GM10847 (cell line): ENCODE data around the gene NACC1.

Experiments
- POLR2A ChIP-seq: IDR thresholded peaks from 2 replicates; pipeline ENCODE4 v1.6.1; 2011; ENCODE audit not compliant: insufficient read length; ENCODE audit errors: extremely low read depth

The NACC1 gene

DNA sequence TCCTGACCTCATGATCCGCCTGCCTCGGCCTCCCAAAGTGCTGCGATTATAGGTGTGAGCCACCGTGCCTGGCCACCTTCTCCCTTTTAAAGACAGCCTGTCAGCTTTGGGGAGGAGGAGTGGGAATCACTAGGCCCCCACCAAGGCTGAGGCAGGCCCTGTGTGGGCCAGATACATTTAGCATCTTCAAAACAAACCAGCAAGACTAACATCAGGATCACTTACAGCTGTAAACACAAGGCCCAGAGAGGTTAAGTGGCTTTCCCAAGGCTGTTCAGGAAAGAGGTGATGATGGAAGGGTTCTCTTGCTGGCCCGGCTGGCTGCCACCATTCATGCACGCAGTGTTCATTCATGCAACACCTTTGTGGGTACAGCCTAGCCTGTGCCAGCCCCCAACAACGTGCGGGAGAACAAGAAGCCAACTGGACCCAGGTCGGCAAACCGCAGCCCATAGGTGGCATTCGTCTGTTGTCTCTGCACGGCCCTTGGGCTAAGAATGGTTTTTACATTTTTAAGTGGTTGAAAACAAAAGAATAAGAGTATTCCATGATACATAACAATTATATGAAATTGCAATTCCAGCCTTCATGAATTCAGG is 55.2 kb downstream of the NACC1 start:
- TF ChIP-seq POLR2A = no peak

DNA sequence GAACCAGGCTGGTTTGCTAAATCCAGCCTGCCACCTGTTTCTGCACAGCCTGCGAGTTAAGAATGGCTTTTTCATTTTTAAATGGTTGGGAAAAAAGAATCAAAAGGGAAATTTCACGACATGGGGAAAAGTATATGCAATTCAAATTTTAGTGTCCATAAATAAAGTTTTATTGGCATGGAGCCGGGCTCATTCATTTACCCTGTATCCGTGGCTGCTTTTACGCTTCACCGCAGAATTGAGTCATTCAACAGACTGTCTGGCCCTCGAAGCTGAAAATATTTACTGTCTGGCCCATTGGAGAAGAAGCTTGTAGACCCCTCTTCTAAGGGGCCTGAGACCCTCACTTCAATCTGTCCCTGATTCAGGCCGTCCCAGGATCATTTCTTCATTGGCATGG is 58.3 kb downstream of the NACC1 start:
- TF ChIP-seq POLR2A = no peak

DNA sequence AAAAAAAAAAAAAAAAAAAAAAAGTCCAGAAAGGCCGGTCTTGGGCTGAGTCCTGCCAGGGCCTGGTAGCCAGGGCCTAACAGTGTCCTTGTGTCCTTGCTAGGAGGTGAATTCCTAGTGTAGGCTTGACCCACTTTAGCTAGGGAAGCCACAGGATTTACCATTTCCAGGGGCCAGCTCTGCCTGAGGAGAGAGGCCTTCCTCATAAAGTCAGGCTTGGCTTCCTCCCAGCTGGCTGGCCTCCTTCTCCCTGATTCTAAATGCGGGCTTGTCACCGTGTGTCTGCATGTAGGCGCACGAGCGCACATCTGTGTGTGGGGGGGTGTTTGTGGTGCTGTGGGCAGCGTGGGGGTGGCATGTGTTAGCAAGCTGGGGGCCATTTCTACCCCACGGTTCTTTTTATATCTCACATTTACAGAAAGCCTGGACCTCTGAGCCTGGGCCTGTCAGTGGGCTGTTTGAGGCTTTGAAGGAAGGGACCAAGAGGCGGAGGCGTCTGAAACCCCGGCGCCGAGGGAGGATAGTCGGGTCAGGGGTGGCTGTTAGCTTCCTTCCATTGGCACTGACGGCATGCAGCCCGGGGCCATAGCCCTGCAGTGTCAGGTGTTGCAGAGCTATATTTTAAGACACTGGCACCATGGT is 63.8 kb downstream of the NACC1 start:
- TF ChIP-seq POLR2A = no peak

DNA sequence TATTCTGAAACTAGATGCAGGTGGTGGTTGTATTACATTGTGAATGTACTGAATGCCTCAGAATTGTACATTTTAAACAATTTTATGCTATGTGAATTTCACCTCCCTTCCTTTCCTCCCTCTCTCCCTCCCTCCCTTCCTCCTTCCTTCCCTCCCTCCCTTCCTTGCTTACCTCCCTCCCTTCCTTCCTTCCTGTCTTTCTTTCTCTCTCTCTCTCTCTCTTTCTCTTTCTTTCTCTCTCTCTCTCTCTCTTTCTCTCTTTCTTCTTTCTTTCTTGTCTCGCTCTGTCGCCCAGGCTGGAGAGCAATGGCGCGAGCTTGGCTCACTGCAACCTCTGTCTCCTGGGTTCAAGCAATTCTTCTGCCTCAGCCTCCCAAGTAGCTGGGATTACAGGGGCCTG is 69.4 kb downstream of the NACC1 start:
- TF ChIP-seq POLR2A = no peak

DNA sequence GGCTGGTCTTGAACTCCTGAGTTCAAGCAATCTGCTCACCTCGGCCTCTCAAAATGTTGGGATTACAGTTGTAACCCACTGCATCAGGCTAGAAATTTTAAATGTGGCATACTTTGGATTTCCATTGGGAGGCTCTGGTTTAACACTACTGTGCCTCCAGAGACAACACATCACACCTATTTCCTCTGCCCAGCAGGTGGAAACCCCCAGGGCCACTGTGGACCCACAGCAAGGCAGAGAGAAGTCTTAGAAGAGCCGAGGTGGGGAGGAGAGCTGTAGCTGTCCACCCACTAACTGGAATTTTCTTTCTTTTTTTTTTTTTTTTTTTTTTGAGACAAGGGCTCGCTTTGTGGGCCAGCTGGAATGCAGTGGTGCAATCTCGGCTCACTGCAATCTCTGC is 71.5 kb downstream of the NACC1 start:
- TF ChIP-seq POLR2A = no peak
